HG03342 (cell line): Measurements from ENCODE around the gene STARD10.

Source experiments
- ATAC-seq: cut with Tn5 transposase; IDR thresholded peaks from one replicate; pipeline ENCODE4 v1.9.1; 2021; ENCODE audit warnings: mild to moderate bottlenecking, moderate library complexity; ENCODE audit not compliant: unreplicated experiment

Gene STARD10

GRCh38 chr11:72750556-72751115 is 43.2 kb downstream of the STARD10 start:
- no peak for ATAC-seq

GRCh38 chr11:72750086-72750485 is 43.8 kb downstream of the STARD10 start:
- no peak for ATAC-seq

GRCh38 chr11:72747289-72747855 is 46.5 kb downstream of the STARD10 start:
- no peak for ATAC-seq

DNA sequence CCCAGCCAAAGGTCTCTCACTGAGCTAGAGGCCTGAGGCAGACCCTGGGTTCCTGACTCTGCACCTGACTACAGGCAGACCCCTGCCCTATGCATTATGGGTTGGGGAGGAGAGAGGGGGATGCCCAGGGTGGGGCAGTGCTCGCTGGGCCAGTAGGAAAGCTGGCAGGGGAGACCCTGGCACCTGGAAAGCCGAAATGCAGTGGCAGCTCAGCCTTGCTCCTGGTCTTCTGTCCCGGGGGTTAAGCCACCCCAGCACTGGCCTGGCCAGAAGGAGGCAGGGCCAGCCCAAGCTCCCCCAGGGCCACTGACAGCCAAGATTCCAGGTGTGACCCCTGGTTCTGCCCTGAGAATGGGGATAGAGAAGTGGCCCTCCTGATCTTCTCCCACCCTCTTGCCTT is 47.0 kb downstream of the STARD10 start:
- no peak for ATAC-seq

- ATAC-seq: no peak
Measured at GRCh38 chr11:72745925-72746550, 47.8 kb downstream of the STARD10 start.

DNA sequence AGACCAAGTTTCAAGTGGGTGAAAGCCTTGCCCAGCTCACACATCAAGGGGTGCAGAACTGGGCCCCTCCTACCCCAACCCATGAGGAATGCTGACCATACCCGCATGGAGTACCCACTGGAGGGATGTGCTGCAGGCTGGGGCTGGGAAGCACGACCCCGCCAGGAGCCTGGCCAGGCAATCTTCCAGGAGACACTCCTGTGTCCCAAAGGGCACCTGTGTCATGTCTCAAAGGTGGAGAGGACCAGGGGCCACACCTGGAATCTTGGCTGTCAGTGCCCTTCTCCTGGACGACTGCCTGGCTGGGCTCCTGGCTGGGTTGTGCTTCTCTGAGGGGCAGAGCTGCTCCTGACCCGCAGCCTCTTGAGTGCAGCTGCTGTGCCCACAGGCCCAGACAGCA is 48.3 kb downstream of the STARD10 start:
- no peak for ATAC-seq

- ATAC-seq: no peak
Measured at GRCh38 chr11:72744474-72744873, 49.4 kb downstream of the STARD10 start.

DNA sequence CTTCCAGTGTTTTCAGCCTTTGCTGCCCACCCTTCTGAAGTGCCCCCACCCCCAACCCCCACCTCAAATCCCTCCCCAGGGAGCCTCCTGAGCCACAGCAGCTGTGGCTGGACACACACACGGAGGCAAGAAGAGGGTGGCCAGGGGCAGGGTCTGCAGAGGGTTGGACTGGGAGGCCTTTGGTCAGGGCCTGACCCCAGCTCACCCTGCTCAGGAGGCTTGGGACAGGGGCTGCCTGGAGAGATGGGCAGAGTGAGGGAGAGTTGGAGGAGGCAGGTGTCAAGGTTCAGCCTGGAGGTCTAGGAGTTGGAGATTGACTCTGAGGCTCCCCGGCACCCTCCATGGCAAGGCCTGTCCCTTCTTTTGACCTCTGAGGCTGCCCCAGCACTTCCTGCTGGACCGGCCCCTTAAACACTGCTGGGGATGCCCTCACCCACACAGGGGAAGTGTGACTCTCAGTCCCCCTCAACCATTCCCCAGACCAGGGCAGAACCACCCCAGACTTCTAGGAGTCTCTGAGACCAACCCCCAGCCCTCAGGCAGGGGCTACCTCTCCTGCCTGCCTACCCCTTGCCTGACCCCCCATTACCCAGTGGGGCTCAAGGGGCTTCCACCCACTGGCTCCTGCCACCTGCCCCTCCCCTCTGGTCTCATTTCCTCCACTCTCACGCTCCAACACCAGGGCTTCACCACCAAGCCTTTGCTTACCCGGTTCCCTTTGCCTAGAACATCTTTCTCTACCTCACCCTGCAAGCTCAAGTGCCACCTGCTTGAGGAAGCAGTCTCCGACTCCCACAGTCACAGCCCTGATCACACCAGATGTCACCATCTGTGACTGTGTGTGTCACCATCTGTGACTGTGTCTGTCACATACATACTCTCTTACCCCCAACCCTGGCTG is 50.3 kb downstream of the STARD10 start:
- ATAC-seq: no peak

DNA sequence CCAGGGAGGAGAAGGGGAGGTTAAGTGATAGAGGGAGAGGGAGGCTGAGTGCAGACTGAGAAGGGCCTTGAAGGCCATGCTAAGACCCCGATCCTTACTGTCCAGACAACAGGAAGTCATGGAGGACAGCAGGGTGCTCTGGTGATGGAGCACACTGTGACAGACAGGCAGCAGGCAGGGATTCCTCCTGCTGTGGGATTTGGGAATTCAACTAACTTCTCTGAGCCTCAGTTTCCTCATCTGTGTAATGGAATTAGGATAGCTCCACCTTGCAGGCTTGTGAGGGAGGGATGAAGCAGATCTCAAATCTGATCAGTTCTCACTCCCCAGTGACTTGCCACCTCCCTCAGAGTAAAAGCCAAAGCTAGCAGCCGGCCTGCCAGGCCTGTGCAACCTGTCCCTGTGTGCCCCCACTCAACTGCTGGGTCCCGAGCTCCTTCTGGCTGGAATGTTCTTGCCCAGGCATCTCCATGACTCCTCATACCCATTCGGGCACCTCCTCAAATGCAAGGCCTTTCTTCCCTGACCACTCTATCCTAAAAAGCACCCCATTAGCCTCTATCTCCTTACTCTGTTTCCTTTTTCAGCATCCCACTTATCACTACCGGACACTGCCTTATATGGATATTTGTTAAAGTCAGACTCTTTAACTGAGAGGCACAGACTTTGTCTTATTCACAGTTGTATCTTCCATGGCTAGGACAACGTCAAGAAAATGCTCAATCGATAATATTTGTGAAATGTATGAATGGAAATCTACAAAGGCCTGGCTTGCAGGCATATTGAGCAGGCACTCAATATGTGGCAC is 51.1 kb downstream of the STARD10 start:
- ATAC-seq: no peak

- no peak for ATAC-seq
Measured at GRCh38 chr11:72741849-72742512, 51.9 kb downstream of the STARD10 start.

- no peak for ATAC-seq
Measured at GRCh38 chr11:72741429-72741833, 52.4 kb downstream of the STARD10 start.

DNA sequence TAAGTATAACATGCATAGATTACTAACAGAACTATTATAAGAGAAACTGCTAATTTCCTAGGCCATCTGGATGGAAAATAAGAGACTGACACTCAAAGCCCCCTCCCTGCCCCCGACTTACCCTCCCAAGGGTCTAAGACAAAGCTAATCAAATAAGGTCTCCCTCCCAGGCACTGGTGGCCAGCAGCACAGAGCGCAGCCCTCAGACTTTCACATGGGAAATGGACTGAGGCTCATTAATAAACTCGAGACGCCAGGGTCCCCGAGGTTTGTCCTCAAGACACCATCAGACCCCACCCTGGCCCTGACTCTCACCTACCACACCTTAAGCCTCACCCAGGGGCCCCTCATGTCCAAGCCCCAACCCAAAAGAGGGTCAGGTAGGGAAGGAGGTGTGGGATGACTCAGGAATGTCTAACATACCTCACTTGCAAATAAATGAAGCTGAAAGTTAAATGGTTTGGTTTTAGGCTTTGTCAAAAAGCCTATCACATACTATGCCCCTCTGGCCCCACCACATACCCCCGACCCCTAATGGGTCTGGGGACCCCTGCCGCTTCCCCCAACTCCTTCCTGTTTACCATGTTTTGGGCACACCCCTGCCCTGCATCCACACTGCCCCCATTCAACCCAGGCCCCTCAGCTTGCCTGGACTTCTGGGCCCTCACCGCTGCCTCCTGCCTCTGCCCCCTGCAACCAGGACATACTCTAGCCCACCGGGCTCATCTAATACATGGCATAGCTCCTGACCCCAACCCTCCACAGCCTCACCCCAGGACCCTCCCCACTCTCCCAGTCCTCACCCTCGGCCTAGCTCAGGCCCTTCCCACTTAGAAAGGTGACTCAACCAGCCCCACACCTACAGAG is 53.1 kb downstream of the STARD10 start:
- ATAC-seq: no peak

- no peak for ATAC-seq
Measured at GRCh38 chr11:72740060-72740424, 53.8 kb downstream of the STARD10 start.

- ATAC-seq: no peak
Measured at GRCh38 chr11:72739240-72740059, 54.4 kb downstream of the STARD10 start.

DNA sequence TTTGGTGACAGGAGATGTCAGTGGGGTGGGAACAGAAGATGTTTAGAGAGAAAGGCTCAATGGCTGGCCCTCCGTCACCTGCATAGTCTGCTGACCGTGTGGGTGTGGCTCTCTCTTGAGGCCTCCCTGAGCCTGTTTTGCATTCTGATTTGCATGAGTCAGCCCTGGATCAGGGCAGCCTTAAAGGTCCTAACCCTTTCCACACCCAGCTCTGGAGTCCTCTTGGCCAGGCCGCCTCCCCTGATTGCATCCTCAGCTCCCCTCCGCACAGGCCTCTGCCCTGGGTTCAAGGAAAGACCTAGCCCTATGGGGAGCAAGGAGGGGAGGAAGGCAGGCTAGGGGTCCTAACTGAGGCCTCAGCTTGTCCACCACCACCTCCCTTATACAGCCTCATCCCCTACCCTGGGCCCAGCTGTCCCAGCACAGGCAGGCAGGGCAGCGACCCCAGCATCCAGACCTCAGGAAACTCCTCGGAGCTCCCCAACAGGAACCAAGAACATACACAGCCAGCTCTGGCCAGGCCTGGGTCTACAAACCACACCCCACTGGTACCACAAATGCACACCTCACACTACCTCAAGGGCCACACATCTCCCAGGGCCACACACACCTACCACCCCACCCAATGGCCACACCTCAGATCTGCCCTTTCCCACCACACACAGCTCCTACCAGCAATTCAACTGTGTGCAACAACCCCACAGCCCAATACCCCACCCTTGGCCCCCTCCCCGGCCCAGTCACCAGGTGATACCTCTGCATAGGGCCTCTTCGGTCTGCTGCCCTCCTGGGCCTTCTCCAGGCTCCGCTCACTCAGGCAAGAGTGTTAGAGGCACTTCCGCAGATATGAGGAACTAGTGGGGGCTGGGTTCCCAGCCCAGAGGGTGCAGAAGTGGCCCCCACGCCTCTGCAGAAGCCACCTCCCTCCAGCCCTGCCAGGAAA is 55.4 kb downstream of the STARD10 start:
- peak; percentile 39 for ATAC-seq

GRCh38 chr11:72737336-72737735 is 56.5 kb downstream of the STARD10 start:
- no peak for ATAC-seq

DNA sequence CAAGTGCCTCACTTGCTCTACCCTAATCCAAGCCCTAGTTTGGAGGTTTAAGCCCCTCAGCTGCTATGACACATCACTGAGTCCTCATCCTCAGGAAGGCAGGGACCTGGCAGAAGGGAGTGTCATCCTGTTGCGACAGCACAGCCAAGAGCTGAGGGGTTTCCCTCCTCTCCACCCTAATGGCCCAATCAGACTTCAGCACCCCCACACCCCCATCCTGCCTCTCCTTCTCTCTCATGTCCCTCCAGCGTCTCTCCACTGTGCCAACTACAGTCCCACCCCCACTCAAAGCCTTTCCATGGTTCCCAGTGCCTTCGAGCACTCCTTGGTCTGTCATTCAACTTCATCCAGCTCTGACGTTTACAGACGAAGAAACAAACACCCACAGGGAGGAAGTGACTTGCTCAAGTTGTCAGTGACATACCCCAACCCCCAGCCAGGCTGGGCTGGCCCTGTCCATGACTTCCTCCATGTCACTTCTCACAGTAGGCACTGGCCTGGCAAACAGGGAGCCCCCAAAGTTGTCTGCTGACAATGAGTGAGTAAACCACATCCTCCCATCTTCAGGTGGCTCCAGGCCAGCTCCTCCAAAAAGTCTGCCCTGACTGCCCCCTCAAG is 57.3 kb downstream of the STARD10 start:
- ATAC-seq: no peak
